ENCODE measurements around the gene AHCYL2. TPM values are rescaled to one million over a fixed set of nuclear protein-coding genes. Genes with fewer than 3 reads are reported as not detected.
"Not testable (repeated sequence)": the region's sequence is repeated elsewhere in the genome, so short reads cannot be mapped to it uniquely, and the experiment has no call there.

AHCYL2 gene
- total and polyA plus RNA-seq, 4 donors, result 2.0 to 10.0 (median 3.6) TPM

GRCh38 chr7:129471402-129471827 is 246.6 kb downstream of the AHCYL2 start (continued):
- TF ChIP-seq ZBTB33 (IDR thresholded peaks at IDR 0.05), result no peak

GRCh38 chr7:129475931-129476330 is 251.1 kb downstream of the AHCYL2 start:
- DNase-seq (ENCODE audit: low spot score); H3K9me3 ChIP-seq (ENCODE audit: control insufficient read depth in 4 of 4, low read length in 3 of 4); H3K4me1 ChIP-seq (ENCODE audit: control insufficient read depth in 4 of 4, insufficient read depth in 4 of 4, low read length in 3 of 4); H3K27ac ChIP-seq (ENCODE audit: low read depth in 1 of 2, low read length in 2 of 2); H3K9ac ChIP-seq (ENCODE audit: low read depth in 1 of 2, low read length in 2 of 2); H3K27me3 ChIP-seq (ENCODE audit: control insufficient read depth in 4 of 4, insufficient read depth in 4 of 4, low read length in 3 of 4); H3K4me3 ChIP-seq (ENCODE audit: low read depth in 1 of 3, low read length in 3 of 3); H3K36me3 ChIP-seq (ENCODE audit: control insufficient read depth in 4 of 4, insufficient read depth in 3 of 4, low read depth in 1 of 4, low read length in 3 of 4): not testable (repeated sequence)
- 95% methylated on average over 27 of the region's 27 CpGs for WGBS

GRCh38 chr7:129476398-129476797 is 251.6 kb downstream of the AHCYL2 start:
- H3K27me3 ChIP-seq (ENCODE audit: control insufficient read depth in 4 of 4, insufficient read depth in 4 of 4, low read length in 3 of 4); H3K9ac ChIP-seq (ENCODE audit: low read depth in 1 of 2, low read length in 2 of 2); H3K36me3 ChIP-seq (ENCODE audit: control insufficient read depth in 4 of 4, insufficient read depth in 3 of 4, low read depth in 1 of 4, low read length in 3 of 4); H3K4me1 ChIP-seq (ENCODE audit: control insufficient read depth in 4 of 4, insufficient read depth in 4 of 4, low read length in 3 of 4); H3K4me3 ChIP-seq (ENCODE audit: low read depth in 1 of 3, low read length in 3 of 3); DNase-seq (ENCODE audit: low spot score); H3K9me3 ChIP-seq (ENCODE audit: control insufficient read depth in 4 of 4, low read length in 3 of 4); H3K27ac ChIP-seq (ENCODE audit: low read depth in 1 of 2, low read length in 2 of 2): not testable (repeated sequence)
- WGBS, result 97% methylated on average over 23 of the region's 27 CpGs

Small RNA genes lying within 50 kb of the gene (small RNA-seq; reads per million reads assigned to genes)
- gene AC009244.1 (not detected), gene SNRPGP3 (not detected)

Other genes starting within 250 kb of the AHCYL2 start
- 10 to 100 TPM; 26.5 to 38.9 TPM for gene TNPO3, start 169.9 kb upstream of the AHCYL2 start, total RNA-seq
- 10 to 100 TPM in 1 of 2 donors, 1 to 10 TPM in 1; 9.2 to 13.6 TPM for gene TNPO3, start 169.9 kb upstream of the AHCYL2 start, polyA plus RNA-seq
- gene TSPAN33, start 80.3 kb upstream of the AHCYL2 start, total RNA-seq, result 10 to 100 TPM; 18.1 to 29.3 TPM
- gene TSPAN33, start 80.3 kb upstream of the AHCYL2 start, polyA plus RNA-seq, result 10 to 100 TPM; 13.4 to 22.8 TPM
- 10 to 100 TPM; 14.3 to 16.3 TPM for gene SMO, start 36.4 kb upstream of the AHCYL2 start, total RNA-seq
- 1 to 10 TPM; 2.9 to 7.0 TPM for gene SMO, start 36.4 kb upstream of the AHCYL2 start, polyA plus RNA-seq
- gene STRIP2, start 209.4 kb downstream of the AHCYL2 start, total RNA-seq, result 1 to 10 TPM in 1 of 2 donors, under 1 TPM in 1; 0.50 to 4.8 TPM
- under 1 TPM; 0.18 to 0.19 TPM for gene STRIP2, start 209.4 kb downstream of the AHCYL2 start, polyA plus RNA-seq